ENCODE data around the gene RPF1.

DNA sequence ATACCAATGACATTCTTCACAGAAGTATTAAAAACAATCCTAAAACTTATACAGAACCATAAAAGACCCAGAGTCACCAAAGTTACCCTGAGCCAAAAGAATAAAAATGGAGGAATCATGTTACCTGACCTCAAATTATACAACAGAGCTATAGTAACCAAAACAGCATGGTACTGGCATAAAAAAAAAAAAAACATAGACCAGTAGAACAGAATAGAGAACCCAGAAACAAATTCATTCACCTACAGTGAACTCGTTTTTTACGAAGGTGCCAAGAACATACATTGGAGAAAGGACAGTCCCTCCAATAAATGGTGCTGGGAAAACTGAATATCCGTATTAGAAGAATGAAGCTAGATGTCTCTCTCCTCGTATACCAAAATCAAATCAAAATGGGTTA lies 30.0 kb downstream of the RPF1 start:
- TF ChIP-seq, protein P1, sequence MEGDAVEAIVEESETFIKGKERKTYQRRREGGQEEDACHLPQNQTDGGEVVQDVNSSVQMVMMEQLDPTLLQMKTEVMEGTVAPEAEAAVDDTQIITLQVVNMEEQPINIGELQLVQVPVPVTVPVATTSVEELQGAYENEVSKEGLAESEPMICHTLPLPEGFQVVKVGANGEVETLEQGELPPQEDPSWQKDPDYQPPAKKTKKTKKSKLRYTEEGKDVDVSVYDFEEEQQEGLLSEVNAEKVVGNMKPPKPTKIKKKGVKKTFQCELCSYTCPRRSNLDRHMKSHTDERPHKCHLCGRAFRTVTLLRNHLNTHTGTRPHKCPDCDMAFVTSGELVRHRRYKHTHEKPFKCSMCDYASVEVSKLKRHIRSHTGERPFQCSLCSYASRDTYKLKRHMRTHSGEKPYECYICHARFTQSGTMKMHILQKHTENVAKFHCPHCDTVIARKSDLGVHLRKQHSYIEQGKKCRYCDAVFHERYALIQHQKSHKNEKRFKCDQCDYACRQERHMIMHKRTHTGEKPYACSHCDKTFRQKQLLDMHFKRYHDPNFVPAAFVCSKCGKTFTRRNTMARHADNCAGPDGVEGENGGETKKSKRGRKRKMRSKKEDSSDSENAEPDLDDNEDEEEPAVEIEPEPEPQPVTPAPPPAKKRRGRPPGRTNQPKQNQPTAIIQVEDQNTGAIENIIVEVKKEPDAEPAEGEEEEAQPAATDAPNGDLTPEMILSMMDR (IDR thresholded peaks at IDR 0.05), result no peak
- TF ChIP-seq POLR2A (IDR thresholded peaks at IDR 0.05), result no peak

Data from body of pancreas (tissue), 4 donors.